Coronary artery (tissue), 2 donors: ENCODE data around the gene ERC2.

ENCODE experiments used
- DNase-seq: peaks from one replicate; pipeline ENCODE4 v3.0.0-alpha.2; 2017; ENCODE audit warnings: low spot score
- H3K27ac ChIP-seq, 2 donors: fragments of 200-600 bp; sonication (generic); one replicate each; pipeline ENCODE4 v1.5.1; 2016 to 2019
- H3K4me3 ChIP-seq: fragments of 200-600 bp; sonication (generic); 2 replicates; pipeline ENCODE4 v1.5.1; 2016; ENCODE audit warnings: mild to moderate bottlenecking, moderate library complexity
- CTCF ChIP-seq: fragments of 200-600 bp; sonication (generic); IDR thresholded peaks from one replicate; pipeline ENCODE4 v1.5.1; 2019; ENCODE audit warnings: antibody characterized with exemption

Gene ERC2

GRCh38 chr3:55567615-55568014 lies 900.7 kb downstream of the ERC2 start:
- DNase-seq: no peak
- no peak for TF ChIP-seq CTCF

GRCh38 chr3:55567121-55567520 lies 901.1 kb downstream of the ERC2 start:
- H3K27ac ChIP-seq: no peak overlapping the region
- no peak overlapping the region for H3K4me3 ChIP-seq
- no peak for DNase-seq
- TF ChIP-seq CTCF: no peak

More at GRCh38 chr3:55567615-55568014, 900.7 kb downstream of the ERC2 start:
- no peak overlapping the region for H3K4me3 ChIP-seq
- no peak overlapping the region for H3K27ac ChIP-seq

- no peak overlapping the region for H3K27ac ChIP-seq
- no peak for TF ChIP-seq CTCF
- no peak overlapping the region for H3K4me3 ChIP-seq
- DNase-seq: no peak
Observed at GRCh38 chr3:55565521-55565920, 902.7 kb downstream of the ERC2 start.

- no peak overlapping the region for H3K27ac ChIP-seq
- no peak for TF ChIP-seq CTCF
Observed at GRCh38 chr3:55564726-55565125, 903.5 kb downstream of the ERC2 start.

GRCh38 chr3:55562700-55563099 lies 905.6 kb downstream of the ERC2 start:
- Histone ChIP-seq H3K27ac (no peak overlapping the region), H3K4me3 (no peak overlapping the region)
- DNase-seq: no peak
- TF ChIP-seq CTCF: no peak

More at GRCh38 chr3:55564726-55565125, 903.5 kb downstream of the ERC2 start:
- H3K4me3 ChIP-seq: no peak overlapping the region
- DNase-seq: no peak

- DNase-seq: no peak
- Histone ChIP-seq H3K27ac (no peak overlapping the region), H3K4me3 (no peak overlapping the region)
- TF ChIP-seq CTCF: no peak
Observed at GRCh38 chr3:55559500-55560423, 908.5 kb downstream of the ERC2 start.

- Histone ChIP-seq H3K27ac (no peak overlapping the region), H3K4me3 (no peak overlapping the region)
- no peak for TF ChIP-seq CTCF
- DNase-seq: no peak
Observed at GRCh38 chr3:55558316-55558715, 910.0 kb downstream of the ERC2 start.
